A549 treated with AZD2906 at 1 μM for 4 hours (cell line): ENCODE results near the gene ZNF491. TPM values are rescaled to one million over a fixed set of nuclear protein-coding genes. Genes with fewer than 3 reads are reported as not detected.

ENCODE experiments used
- total RNA-seq: library from RNA; stranded (reverse); fragments of 200-300 nt; extraction: Qiagen RNA extraction; gene quantifications from 5 replicates; pipeline ENCODE4 v1.2.3, GENCODE V29; 2022

ZNF491 gene
- not detected in 5 replicates for total RNA-seq

GRCh38 chr19:11798391-11799330 is at the start of gene ZNF491:
ZNF491 (plus strand) TSS chr19:11798523; CDS start chr19:11805954, 7,431 bp downstream.

GRCh38 chr19:11766597-11767591 is 31.4 kb upstream of the ZNF491 start, which contains the start of gene ZNF441:
ZNF441 (plus strand) TSS chr19:11767000; CDS start chr19:11767194, 194 bp downstream.

GRCh38 chr19:11814029-11814699 is 15.8 kb downstream of the ZNF491 start, which contains the start of gene ZNF440:
ZNF440 (plus strand) TSS chr19:11814273; CDS start chr19:11814448, 175 bp downstream.

GRCh38 chr19:11848594-11849469 is 50.5 kb downstream of the ZNF491 start, which contains the start of gene ZNF439:
ZNF439 (plus strand) TSS chr19:11848726; CDS start chr19:11848868, 142 bp downstream.

Other genes starting within 250 kb of the ZNF491 start
- 84.8 to 114 TPM (median 99.8 TPM) in 5 replicates for gene ELOF1, start 239.3 kb upstream of the ZNF491 start, total RNA-seq
- 0.14 to 0.39 TPM (median 0.22 TPM) in 5 replicates for gene ACP5, start 220.9 kb upstream of the ZNF491 start, total RNA-seq
- 2.7 to 5.8 TPM (median 3.6 TPM) in 5 replicates for gene ZNF627, start 201.0 kb upstream of the ZNF491 start, total RNA-seq
- gene ZNF823, start 59.6 kb upstream of the ZNF491 start, total RNA-seq = 1.7 to 3.5 TPM (median 2.4 TPM) in 5 replicates
- not detected in 5 replicates for gene ZNF441, start 31.5 kb upstream of the ZNF491 start, total RNA-seq
- 0.05 to 0.09 TPM (median 0.07 TPM) in 5 replicates for gene ZNF440, start 15.8 kb downstream of the ZNF491 start, total RNA-seq
- not detected in 5 replicates for gene ZNF439, start 50.2 kb downstream of the ZNF491 start, total RNA-seq
- not detected in 5 replicates for gene ZNF69, start 89.3 kb downstream of the ZNF491 start, total RNA-seq
- gene ZNF700, start 126.6 kb downstream of the ZNF491 start, total RNA-seq = 0.21 to 0.31 TPM (median 0.24 TPM) in 5 replicates
- not detected in 5 replicates for gene ZNF763, start 166.5 kb downstream of the ZNF491 start, total RNA-seq
- gene ZNF433, start 237.2 kb downstream of the ZNF491 start, total RNA-seq = not detected in 5 replicates